Right atrium auricular region (tissue), 2 donors: ENCODE data around the gene NACC2. TPM values are rescaled to one million over a fixed set of nuclear protein-coding genes. Genes with fewer than 3 reads are reported as not detected.

Source experiments
- DNase-seq: peaks from one replicate; pipeline ENCODE4 v3.0.0-alpha.2; 2019; ENCODE audit warnings: low spot score
- H3K27ac ChIP-seq, 2 donors: fragments of 200-600 bp; sonication (generic); 1 replicate in 1 of 2; 2 replicates in 1 of 2; pipeline ENCODE4 v1.5.1; 2016 to 2019
- H3K27me3 ChIP-seq, 2 donors: fragments of 200-600 bp; sonication (generic); one replicate each; pipeline versions ENCODE4 v1.5.1 to v1.6.0; 2017 to 2019
- H3K36me3 ChIP-seq: fragments of 200-600 bp; sonication (generic); one replicate; pipeline ENCODE4 v1.5.1; 2016
- H3K4me1 ChIP-seq, 2 donors: fragments of 200-600 bp; sonication (generic); one replicate each; pipeline versions ENCODE4 v1.5.1 to v1.6.0; 2017 to 2019
- H3K4me3 ChIP-seq, 2 donors: fragments of 200-600 bp; sonication (generic); 1 replicate in 1 of 2; 2 replicates in 1 of 2; pipeline ENCODE4 v1.5.1; 2017 to 2019; ENCODE audit warnings: mild to moderate bottlenecking in 1 of 2, moderate library complexity in 1 of 2
- H3K9me3 ChIP-seq, 2 donors: fragments of 200-600 bp; sonication (generic); one replicate each; pipeline ENCODE4 v1.5.1; 2019
- CTCF ChIP-seq, 2 donors: fragments of 200-600 bp; sonication (generic); IDR thresholded peaks; one replicate each; pipeline ENCODE4 v1.5.1; 2019; ENCODE audit warnings: antibody characterized with exemption in 2 of 2
- total RNA-seq, 2 donors: library from RNA; depleted of rRNA; stranded (reverse); fragments of >200 nt; gene quantifications; one replicate each; pipeline ENCODE4 v1.1.0, GENCODE V29; 2016

NACC2 gene
- total RNA-seq, 2 donors from 2014 or later, result 49.1 to 55.5 TPM

- Histone ChIP-seq H3K27me3 (no peaks in the 10 kb centered on the region), H3K4me1 (peaks cover 0 to 48% of the 10 kb centered on the region in 2 donors), H3K4me3 (peak overlapping the region in 1 of 2 donors; percentile 10), H3K36me3 (no peaks in the 10 kb centered on the region), H3K9me3 (no peaks in the 10 kb centered on the region), H3K27ac (peak overlapping the region; percentile 2 to 46)
- no peak for DNase-seq
- no peak for TF ChIP-seq CTCF (IDR thresholded peaks at IDR 0.05)
Observed at GRCh38 chr9:135990468-135991429, 104.3 kb downstream of the NACC2 start.

GRCh38 chr9:135989722-135990467, 105.2 kb downstream of the NACC2 start:
- no peaks in the 10 kb centered on the region for H3K9me3 ChIP-seq
- no peaks in the 10 kb centered on the region for H3K36me3 ChIP-seq
- no peak overlapping the region for H3K27ac ChIP-seq
- H3K4me1 ChIP-seq, result peaks cover 0 to 48% of the 10 kb centered on the region in 2 donors
- no peak for TF ChIP-seq CTCF (IDR thresholded peaks at IDR 0.05)
- H3K27me3 ChIP-seq, result no peaks in the 10 kb centered on the region
- no peak for DNase-seq
- H3K4me3 ChIP-seq, result peak overlapping the region in 1 of 2 donors; percentile 10

GRCh38 chr9:135989157-135989556, 105.9 kb downstream of the NACC2 start:
- Histone ChIP-seq H3K27me3 (no peaks in the 10 kb centered on the region), H3K9me3 (no peaks in the 10 kb centered on the region), H3K27ac (no peak overlapping the region), H3K4me1 (peaks cover 0 to 48% of the 10 kb centered on the region in 2 donors), H3K4me3 (no peak overlapping the region), H3K36me3 (no peaks in the 10 kb centered on the region)
- no peak for TF ChIP-seq CTCF (IDR thresholded peaks at IDR 0.05)
- DNase-seq, result no peak

GRCh38 chr9:135988493-135988892, 106.6 kb downstream of the NACC2 start:
- no peak for DNase-seq
- no peak overlapping the region for H3K27ac ChIP-seq
- H3K4me1 ChIP-seq, result peaks cover 0 to 41% of the 10 kb centered on the region in 2 donors
- no peak overlapping the region for H3K4me3 ChIP-seq
- no peaks in the 10 kb centered on the region for H3K9me3 ChIP-seq
- no peaks in the 10 kb centered on the region for H3K27me3 ChIP-seq
- TF ChIP-seq CTCF (IDR thresholded peaks at IDR 0.05), result no peak
- no peaks in the 10 kb centered on the region for H3K36me3 ChIP-seq

- no peaks in the 10 kb centered on the region for H3K27me3 ChIP-seq
Observed at GRCh38 chr9:135987838-135988404, 107.2 kb downstream of the NACC2 start.

More at GRCh38 chr9:135987838-135988404, 107.2 kb downstream of the NACC2 start:
- no peak for TF ChIP-seq CTCF (IDR thresholded peaks at IDR 0.05)
- no peaks in the 10 kb centered on the region for H3K9me3 ChIP-seq
- DNase-seq, result no peak
- H3K4me3 ChIP-seq, result no peak overlapping the region
- H3K4me1 ChIP-seq, result peaks cover 0 to 36% of the 10 kb centered on the region in 2 donors
- H3K27ac ChIP-seq, result no peak overlapping the region
- H3K36me3 ChIP-seq, result no peaks in the 10 kb centered on the region
